Uterus (tissue), 4 donors: ENCODE results near the gene LGALS13. TPM values are rescaled to one million over a fixed set of nuclear protein-coding genes. Genes with fewer than 3 reads are reported as not detected.

Source experiments
- DNase-seq, 2 donors: peaks; one replicate each; pipeline ENCODE4 v3.0.0-alpha.2; 2019 to 2020
- H3K27ac ChIP-seq, 2 donors: fragments of 200-600 bp; sonication (generic); 1 replicate in 1 of 2; 2 replicates in 1 of 2; pipeline ENCODE4 v1.5.1; 2016 to 2018
- H3K27me3 ChIP-seq, 2 donors: fragments of 200-600 bp; sonication (generic); one replicate each; pipeline ENCODE4 v1.5.1; 2018 to 2019; ENCODE audit warnings: control low read depth in 1 of 2
- H3K36me3 ChIP-seq, 2 donors: fragments of 200-600 bp; sonication (generic); one replicate each; pipeline ENCODE4 v1.5.1; 2019; ENCODE audit warnings: control low read depth in 1 of 2
- H3K4me1 ChIP-seq, 2 donors: fragments of 200-600 bp; sonication (generic); one replicate each; pipeline ENCODE4 v1.5.1; 2018 to 2019; ENCODE audit warnings: control low read depth in 1 of 2
- H3K4me3 ChIP-seq, 2 donors: fragments of 200-600 bp; sonication (generic); 1 replicate in 1 of 2; 2 replicates in 1 of 2; pipeline ENCODE4 v1.5.1; 2018 to 2019; ENCODE audit warnings: mild to moderate bottlenecking in 1 of 2
- H3K9me3 ChIP-seq, 2 donors: fragments of 200-600 bp; sonication (generic); one replicate each; pipeline ENCODE4 v1.5.1; 2019; ENCODE audit warnings: control low read depth in 1 of 2
- CTCF ChIP-seq, 4 experiments: fragments of 200-600 bp in 2 of 4; fragments of 450-650 bp in 2 of 4; sonication (generic) in 2 of 4; IDR thresholded peaks; one replicate each; pipeline ENCODE4 v1.5.1; 2016 to 2019; ENCODE audit warnings: antibody characterized with exemption in 4 of 4, mild to moderate bottlenecking in 2 of 4, moderate library complexity in 1 of 4
- POLR2A ChIP-seq, 2 donors: fragments of 450-650 bp; IDR thresholded peaks; one replicate each; pipeline ENCODE4 v1.6.1; 2016; ENCODE audit warnings: antibody characterized with exemption in 2 of 2, mild to moderate bottlenecking in 1 of 2, moderate library complexity in 1 of 2
- intact Hi-C: fragments of 100-400 bp; cut with DNase I; formaldehyde crosslinking; loops from one replicate; pipeline ENCODE4 v1.15.1; 2023; ENCODE audit warnings: low total_unique reads
- total RNA-seq, 4 donors: library from RNA; depleted of rRNA in 3 of 4; stranded (reverse); fragments of >200 nt in 3 of 4; gene quantifications; one replicate each; pipeline versions ENCODE4 v1.1.0 to v1.2.4, GENCODE V29; 2014 to 2023
- donor health status: DM: yes; HTN: yes; CAD: no.

LGALS13 gene
- total RNA-seq, 4 donors from 2014 or later = not detected

GRCh38 chr19:39582891-39583625, 19.3 kb upstream of the LGALS13 start:
- Histone ChIP-seq H3K27me3 (no peaks in the 10 kb centered on the region), H3K4me3 (no peak overlapping the region), H3K9me3 (no peaks in the 10 kb centered on the region), H3K27ac (no peak overlapping the region), H3K4me1 (no peaks in the 10 kb centered on the region), H3K36me3 (no peaks in the 10 kb centered on the region)
- DNase-seq = no peak
- TF ChIP-seq CTCF (IDR thresholded peaks at IDR 0.05) = no peak
- TF ChIP-seq POLR2A (IDR thresholded peaks at IDR 0.05) = no peak
- intact Hi-C loops = no loop called here

DNA sequence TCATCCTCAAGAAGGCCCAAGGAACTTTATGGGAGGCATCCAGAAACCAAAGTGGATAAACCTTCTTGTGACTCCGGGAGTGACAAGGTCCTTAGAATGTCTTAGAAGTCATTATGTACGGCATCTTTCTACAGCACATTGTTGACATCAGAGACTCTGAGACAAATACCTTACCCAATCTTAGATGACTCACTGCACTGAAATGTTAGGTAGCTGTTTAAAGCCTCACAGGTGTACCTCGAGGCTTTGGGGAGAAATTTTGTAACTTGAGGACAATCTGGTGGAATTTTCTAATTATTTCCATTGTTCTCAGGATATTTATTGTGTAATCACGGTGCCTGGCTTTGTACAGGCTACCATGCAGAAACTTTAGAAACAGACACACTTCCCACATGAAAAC, 14.8 kb upstream of the LGALS13 start:
- TF ChIP-seq CTCF (IDR thresholded peaks at IDR 0.05) (no peak), POLR2A (IDR thresholded peaks at IDR 0.05) (no peak)
- intact Hi-C loops = no loop called here

GRCh38 chr19:39588066-39588465, 14.3 kb upstream of the LGALS13 start:
- H3K4me3 ChIP-seq = no peak overlapping the region
- H3K27ac ChIP-seq = no peak overlapping the region
- H3K9me3 ChIP-seq = no peaks in the 10 kb centered on the region
- intact Hi-C loops = no loop called here
- H3K4me1 ChIP-seq = no peaks in the 10 kb centered on the region
- no peak for DNase-seq
- no peaks in the 10 kb centered on the region for H3K36me3 ChIP-seq
- TF ChIP-seq CTCF (IDR thresholded peaks at IDR 0.05) (no peak), POLR2A (IDR thresholded peaks at IDR 0.05) (no peak)
- no peaks in the 10 kb centered on the region for H3K27me3 ChIP-seq

More for the DNA sequence above, 14.8 kb upstream of the LGALS13 start:
- no peak overlapping the region for H3K27ac ChIP-seq
- H3K27me3 ChIP-seq = no peaks in the 10 kb centered on the region
- H3K9me3 ChIP-seq = no peaks in the 10 kb centered on the region
- H3K4me3 ChIP-seq = no peak overlapping the region
- no peaks in the 10 kb centered on the region for H3K4me1 ChIP-seq
- no peaks in the 10 kb centered on the region for H3K36me3 ChIP-seq
- no peak for DNase-seq

GRCh38 chr19:39590265-39590664, 12.1 kb upstream of the LGALS13 start:
- intact Hi-C loops = no loop called here
- no peak for DNase-seq
- Histone ChIP-seq H3K27ac (no peak overlapping the region), H3K4me3 (no peak overlapping the region), H3K9me3 (no peaks in the 10 kb centered on the region), H3K27me3 (no peaks in the 10 kb centered on the region), H3K4me1 (no peaks in the 10 kb centered on the region), H3K36me3 (no peaks in the 10 kb centered on the region)
- TF ChIP-seq CTCF (IDR thresholded peaks at IDR 0.05) = no peak
- no peak for TF ChIP-seq POLR2A (IDR thresholded peaks at IDR 0.05)

DNA sequence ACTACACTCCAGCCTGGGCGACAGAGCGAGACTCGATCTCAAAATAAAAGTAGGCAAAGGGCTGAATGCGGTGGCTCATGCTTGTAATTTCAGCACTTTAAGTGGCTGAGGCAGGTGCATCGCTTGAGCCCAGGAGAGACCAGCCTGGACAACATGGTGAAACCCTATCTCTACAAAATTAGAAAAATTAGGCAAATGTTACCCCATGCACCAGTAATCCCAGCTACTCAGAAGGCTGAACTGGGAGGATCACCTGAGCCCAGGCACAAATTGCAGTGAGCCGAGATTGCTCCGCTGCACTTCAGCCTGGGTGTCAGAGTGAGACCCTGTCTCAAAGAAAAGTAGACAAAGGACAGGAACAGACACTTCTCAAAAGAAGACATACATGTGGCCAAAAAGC, 9.9 kb upstream of the LGALS13 start:
- H3K4me3 ChIP-seq = no peak overlapping the region
- H3K27me3 ChIP-seq = no peaks in the 10 kb centered on the region
- TF ChIP-seq CTCF (IDR thresholded peaks at IDR 0.05) (no peak), POLR2A (IDR thresholded peaks at IDR 0.05) (no peak)
- H3K27ac ChIP-seq = no peak overlapping the region
- no peaks in the 10 kb centered on the region for H3K4me1 ChIP-seq
- intact Hi-C loops = no loop called here
- no peaks in the 10 kb centered on the region for H3K9me3 ChIP-seq
- no peak for DNase-seq
- H3K36me3 ChIP-seq = no peaks in the 10 kb centered on the region
